Ascending aorta (tissue), 2 donors: ENCODE data around the gene NBR1. TPM values are rescaled to one million over a fixed set of nuclear protein-coding genes. Genes with fewer than 3 reads are reported as not detected.
"Not testable (repeated sequence)": the region's sequence is repeated elsewhere in the genome, so short reads cannot be mapped to it uniquely, and the experiment has no call there.

Experiments
- DNase-seq, 2 donors: peaks; one replicate each; pipeline ENCODE4 v3.0.0-alpha.2; 2019; ENCODE audit warnings: low spot score in 2 of 2
- H3K27ac ChIP-seq, 2 donors: fragments of 200-600 bp; sonication (generic); one replicate each; pipeline ENCODE4 v1.5.1; 2016 to 2017; ENCODE audit warnings: mild to moderate bottlenecking in 1 of 2
- H3K27me3 ChIP-seq: fragments of 200-600 bp; sonication (generic); one replicate; pipeline ENCODE4 v1.5.1; 2017
- H3K36me3 ChIP-seq, 2 donors: fragments of 200-600 bp; sonication (generic); one replicate each; pipeline ENCODE4 v1.5.1; 2016
- H3K4me1 ChIP-seq, 2 donors: fragments of 200-600 bp; sonication (generic); one replicate each; pipeline ENCODE4 v1.5.1; 2016 to 2017; ENCODE audit warnings: mild to moderate bottlenecking in 1 of 2
- H3K4me3 ChIP-seq, 2 donors: fragments of 200-600 bp; sonication (generic); one replicate each; pipeline ENCODE4 v1.5.1; 2016 to 2017; ENCODE audit warnings: mild to moderate bottlenecking in 1 of 2
- H3K9me3 ChIP-seq, 2 donors: fragments of 200-600 bp; sonication (generic); one replicate each; pipeline ENCODE4 v1.5.1; 2016
- intact Hi-C: fragments of 100-400 bp; cut with DNase I; formaldehyde crosslinking; loops from one replicate; pipeline ENCODE4 v1.15.1; 2023
- total RNA-seq: library from RNA; depleted of rRNA; stranded (reverse); fragments of >200 nt; gene quantifications from one replicate; pipeline ENCODE4 v1.1.0, GENCODE V29; 2016
- TF ChIP-seq, protein P1 (sequence below), 3 experiments: fragments of 200-600 bp in 2 of 3; fragments of 450-650 bp in 1 of 3; sonication (generic) in 2 of 3; IDR thresholded peaks; one replicate each; pipeline ENCODE4 v1.5.1; 2016 to 2019; ENCODE audit warnings: antibody characterized with exemption in 3 of 3, mild to moderate bottlenecking in 1 of 3, moderate library complexity in 1 of 3

NBR1 gene
- total RNA-seq, 1 donor from 2014 or later: 45.6 TPM

DNA sequence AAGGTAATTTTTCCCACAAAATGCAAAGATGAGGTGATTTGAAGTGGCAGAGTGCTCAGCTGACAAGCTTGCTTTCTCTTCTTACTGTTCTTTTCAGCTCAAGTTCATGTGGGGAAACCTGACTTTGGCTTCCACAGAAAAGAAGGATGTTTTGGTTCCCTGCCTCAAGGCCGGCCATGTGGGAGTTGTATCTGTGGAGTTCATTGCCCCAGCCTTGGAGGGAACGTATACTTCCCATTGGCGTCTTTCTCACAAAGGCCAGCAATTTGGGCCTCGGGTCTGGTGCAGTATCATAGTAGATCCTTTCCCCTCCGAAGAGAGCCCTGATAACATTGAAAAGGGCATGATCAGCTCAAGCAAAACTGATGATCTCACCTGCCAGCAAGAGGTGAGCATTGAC lies 22.2 kb downstream of the NBR1 start:
- intact Hi-C loops: no loop called here
- Histone ChIP-seq H3K36me3 (peaks cover 92 to 100% of the 10 kb centered on the region in 2 donors), H3K27me3 (no peaks in the 10 kb centered on the region), H3K27ac (no peak overlapping the region), H3K4me3 (no peak overlapping the region), H3K9me3 (no peaks in the 10 kb centered on the region), H3K4me1 (no peaks in the 10 kb centered on the region)
- TF ChIP-seq, protein P1, sequence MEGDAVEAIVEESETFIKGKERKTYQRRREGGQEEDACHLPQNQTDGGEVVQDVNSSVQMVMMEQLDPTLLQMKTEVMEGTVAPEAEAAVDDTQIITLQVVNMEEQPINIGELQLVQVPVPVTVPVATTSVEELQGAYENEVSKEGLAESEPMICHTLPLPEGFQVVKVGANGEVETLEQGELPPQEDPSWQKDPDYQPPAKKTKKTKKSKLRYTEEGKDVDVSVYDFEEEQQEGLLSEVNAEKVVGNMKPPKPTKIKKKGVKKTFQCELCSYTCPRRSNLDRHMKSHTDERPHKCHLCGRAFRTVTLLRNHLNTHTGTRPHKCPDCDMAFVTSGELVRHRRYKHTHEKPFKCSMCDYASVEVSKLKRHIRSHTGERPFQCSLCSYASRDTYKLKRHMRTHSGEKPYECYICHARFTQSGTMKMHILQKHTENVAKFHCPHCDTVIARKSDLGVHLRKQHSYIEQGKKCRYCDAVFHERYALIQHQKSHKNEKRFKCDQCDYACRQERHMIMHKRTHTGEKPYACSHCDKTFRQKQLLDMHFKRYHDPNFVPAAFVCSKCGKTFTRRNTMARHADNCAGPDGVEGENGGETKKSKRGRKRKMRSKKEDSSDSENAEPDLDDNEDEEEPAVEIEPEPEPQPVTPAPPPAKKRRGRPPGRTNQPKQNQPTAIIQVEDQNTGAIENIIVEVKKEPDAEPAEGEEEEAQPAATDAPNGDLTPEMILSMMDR (IDR thresholded peaks at IDR 0.05): no peak
- no peak for DNase-seq

DNA sequence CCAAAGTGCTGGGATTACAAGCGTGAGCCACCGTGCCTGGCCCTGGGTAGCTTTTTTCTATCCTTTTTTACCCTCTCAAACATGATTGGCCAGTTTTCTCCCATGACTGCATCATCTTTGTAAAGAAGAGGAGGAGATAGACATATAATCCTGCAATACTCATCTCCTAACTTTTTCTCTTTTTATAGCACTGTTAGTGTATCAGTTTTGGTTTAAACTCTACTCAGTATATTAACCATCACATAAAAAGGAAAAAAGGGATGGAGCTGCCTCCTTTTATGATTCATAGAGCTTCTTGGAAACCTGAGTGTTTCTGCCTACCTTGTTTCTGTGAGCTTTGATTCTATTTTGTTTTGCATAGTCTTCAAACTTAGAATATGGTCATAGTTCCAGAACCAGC lies 28.6 kb downstream of the NBR1 start:
- no peak overlapping the region for H3K4me3 ChIP-seq
- H3K27me3 ChIP-seq: no peaks in the 10 kb centered on the region
- peaks cover 94 to 100% of the 10 kb centered on the region in 2 donors for H3K36me3 ChIP-seq
- H3K4me1 ChIP-seq: no peaks in the 10 kb centered on the region
- H3K9me3 ChIP-seq: no peaks in the 10 kb centered on the region
- no peak for DNase-seq
- no peak overlapping the region for H3K27ac ChIP-seq
- intact Hi-C loops: no loop called here
- TF ChIP-seq, protein P1 (IDR thresholded peaks at IDR 0.05): no peak

DNA sequence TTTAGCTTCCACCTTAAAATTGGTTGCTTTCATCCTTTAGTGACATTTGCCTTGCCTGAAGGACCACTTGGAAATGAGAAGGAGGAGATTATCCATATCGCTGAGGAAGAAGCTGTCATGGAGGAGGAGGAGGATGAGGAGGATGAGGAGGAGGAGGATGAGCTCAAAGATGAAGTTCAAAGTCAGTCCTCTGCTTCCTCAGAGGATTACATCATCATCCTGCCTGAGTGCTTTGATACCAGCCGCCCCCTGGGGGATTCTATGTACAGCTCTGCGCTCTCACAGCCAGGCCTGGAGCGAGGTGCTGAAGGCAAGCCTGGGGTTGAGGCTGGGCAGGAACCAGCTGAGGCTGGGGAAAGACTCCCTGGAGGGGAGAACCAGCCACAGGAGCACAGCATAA lies 29.1 kb downstream of the NBR1 start:
- Histone ChIP-seq H3K27ac (no peak overlapping the region), H3K9me3 (no peaks in the 10 kb centered on the region), H3K4me1 (no peaks in the 10 kb centered on the region), H3K27me3 (no peaks in the 10 kb centered on the region), H3K36me3 (peaks cover 93 to 100% of the 10 kb centered on the region in 2 donors), H3K4me3 (no peak overlapping the region)
- intact Hi-C loops: no loop called here
- no peak for DNase-seq
- TF ChIP-seq, protein P1 (IDR thresholded peaks at IDR 0.05): no peak

DNA sequence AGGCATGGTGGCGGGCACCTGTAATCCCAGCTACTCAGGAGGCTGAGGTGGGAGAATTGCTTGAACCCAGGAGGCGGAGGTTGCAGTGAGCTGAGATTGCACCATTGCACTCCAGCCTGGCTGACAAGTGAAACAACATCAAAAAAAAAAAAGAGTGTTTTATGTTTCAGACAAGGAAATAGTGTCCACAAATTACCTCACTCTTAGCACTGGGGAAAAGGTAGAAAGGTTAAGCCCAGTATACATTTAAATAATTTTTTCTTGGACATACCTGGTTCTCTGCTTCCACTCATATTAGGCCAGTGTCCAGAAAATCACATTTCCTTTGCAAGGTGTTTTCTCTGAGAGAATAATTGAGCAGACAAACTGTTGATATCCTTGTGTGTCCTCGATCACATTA lies 32.0 kb downstream of the NBR1 start:
- H3K27ac ChIP-seq, intact Hi-C loops, DNase-seq, H3K9me3 ChIP-seq, H3K4me3 ChIP-seq, H3K27me3 ChIP-seq, H3K4me1 ChIP-seq: not testable (repeated sequence)
- peaks cover 81 to 97% of the 10 kb centered on the region in 2 donors for H3K36me3 ChIP-seq

DNA sequence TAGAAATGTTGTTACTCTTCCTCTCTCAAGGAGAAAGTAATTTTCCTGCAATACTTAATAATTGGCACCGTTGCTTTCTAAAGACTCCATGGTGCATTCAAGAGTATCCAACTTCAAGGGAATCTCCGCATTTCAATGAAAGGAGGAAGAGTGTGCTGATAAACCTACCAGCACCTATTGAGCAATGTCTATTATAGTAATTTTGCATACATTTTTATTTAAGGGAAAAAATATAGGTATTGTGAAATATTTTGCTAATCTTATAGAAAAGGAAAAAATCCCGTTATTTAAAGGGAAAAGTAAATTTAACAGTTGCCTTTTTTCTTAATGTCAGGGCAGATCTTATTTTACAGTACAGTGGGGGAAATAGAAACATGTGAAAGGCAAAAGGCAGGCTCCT lies 39.6 kb downstream of the NBR1 start:
- H3K36me3 ChIP-seq: peaks cover 18 to 40% of the 10 kb centered on the region in 2 donors
- peak overlapping the region; percentile 80 to 83 for H3K27ac ChIP-seq
- no peak overlapping the region for H3K4me3 ChIP-seq
- peaks cover 0 to 12% of the 10 kb centered on the region in 2 donors for H3K4me1 ChIP-seq
- H3K9me3 ChIP-seq: no peaks in the 10 kb centered on the region
- no peak for DNase-seq
- TF ChIP-seq, protein P1 (IDR thresholded peaks at IDR 0.05): no peak
- intact Hi-C loops: loop anchor here (2.0 to 5.0 kb wide), 2 partner anchors 186 to 272 kb away; partner anchors contain the start of genes DHX8 and RND2
- no peaks in the 10 kb centered on the region for H3K27me3 ChIP-seq

DNA sequence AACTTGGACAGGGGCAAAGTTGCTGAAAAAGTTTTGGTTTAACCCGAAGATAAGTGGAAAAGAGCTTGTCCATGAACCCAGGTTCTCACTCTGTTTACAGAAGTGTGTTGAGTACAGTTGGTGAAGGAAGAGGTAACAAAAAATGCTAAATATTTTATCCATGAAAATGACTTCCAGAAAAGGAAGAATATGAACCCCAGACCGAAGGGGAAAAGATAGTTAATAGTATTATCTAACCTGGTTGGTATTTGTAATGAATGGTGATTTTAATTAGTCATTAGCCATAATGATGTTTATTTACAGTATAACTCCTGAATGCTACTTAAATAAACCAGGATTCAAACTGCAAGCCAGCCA lies 40.1 kb downstream of the NBR1 start:
- H3K4me3 ChIP-seq: peak overlapping the region; percentile 74 to 76
- H3K36me3 ChIP-seq: peaks cover 18 to 38% of the 10 kb centered on the region in 2 donors
- no peak for DNase-seq
- no peaks in the 10 kb centered on the region for H3K9me3 ChIP-seq
- peak overlapping the region; percentile 80 to 83 for H3K27ac ChIP-seq
- no peaks in the 10 kb centered on the region for H3K27me3 ChIP-seq
- intact Hi-C loops: loop anchor here (2.0 to 5.0 kb wide), 2 partner anchors 186 to 271 kb away; partner anchors contain the start of genes DHX8 and RND2
- H3K4me1 ChIP-seq: peaks cover 0 to 12% of the 10 kb centered on the region in 2 donors
- TF ChIP-seq, protein P1 (IDR thresholded peaks at IDR 0.05): no peak
